Measurements from ENCODE around the gene KIRREL3. TPM values are rescaled to one million over a fixed set of nuclear protein-coding genes. Genes with fewer than 3 reads are reported as not detected.

KIRREL3 gene
- total RNA-seq, 1 donor, result 0.10 TPM

- H3K4me3 ChIP-seq (ENCODE audit: low read length), result no peak overlapping the region
- H3K9me3 ChIP-seq (ENCODE audit: low read depth, low read length), result no peaks in the 10 kb centered on the region
- no peaks in the 10 kb centered on the region for H3K4me1 ChIP-seq (ENCODE audit: insufficient read depth, low read length)
- no peaks in the 10 kb centered on the region for H3K27me3 ChIP-seq (ENCODE audit: insufficient read depth, low read length)
Measured at GRCh38 chr11:126640186-126640585, 360.4 kb downstream of the KIRREL3 start.

- no peaks in the 10 kb centered on the region for H3K4me1 ChIP-seq (ENCODE audit: insufficient read depth, low read length)
- H3K4me3 ChIP-seq (ENCODE audit: low read length), result no peak overlapping the region
- no peaks in the 10 kb centered on the region for H3K9me3 ChIP-seq (ENCODE audit: low read depth, low read length)
- no peaks in the 10 kb centered on the region for H3K27me3 ChIP-seq (ENCODE audit: insufficient read depth, low read length)
Measured at GRCh38 chr11:126639692-126640091, 360.9 kb downstream of the KIRREL3 start.

GRCh38 chr11:126638648-126639047, 361.9 kb downstream of the KIRREL3 start:
- Histone ChIP-seq H3K4me3 (ENCODE audit: low read length) (no peak overlapping the region), H3K27me3 (ENCODE audit: insufficient read depth, low read length) (no peaks in the 10 kb centered on the region), H3K4me1 (ENCODE audit: insufficient read depth, low read length) (no peaks in the 10 kb centered on the region), H3K9me3 (ENCODE audit: low read depth, low read length) (no peaks in the 10 kb centered on the region)

GRCh38 chr11:126637795-126638175, 362.8 kb downstream of the KIRREL3 start:
- Histone ChIP-seq H3K4me1 (ENCODE audit: insufficient read depth, low read length) (no peaks in the 10 kb centered on the region), H3K4me3 (ENCODE audit: low read length) (no peak overlapping the region), H3K27me3 (ENCODE audit: insufficient read depth, low read length) (no peaks in the 10 kb centered on the region), H3K9me3 (ENCODE audit: low read depth, low read length) (no peaks in the 10 kb centered on the region)

GRCh38 chr11:126636911-126637794, 363.4 kb downstream of the KIRREL3 start:
- H3K9me3 ChIP-seq (ENCODE audit: low read depth, low read length), result no peaks in the 10 kb centered on the region
- no peaks in the 10 kb centered on the region for H3K4me1 ChIP-seq (ENCODE audit: insufficient read depth, low read length)
- no peaks in the 10 kb centered on the region for H3K27me3 ChIP-seq (ENCODE audit: insufficient read depth, low read length)
- no peak overlapping the region for H3K4me3 ChIP-seq (ENCODE audit: low read length)

- H3K4me1 ChIP-seq (ENCODE audit: insufficient read depth, low read length), result no peaks in the 10 kb centered on the region
- H3K9me3 ChIP-seq (ENCODE audit: low read depth, low read length), result no peaks in the 10 kb centered on the region
- no peaks in the 10 kb centered on the region for H3K27me3 ChIP-seq (ENCODE audit: insufficient read depth, low read length)
- H3K4me3 ChIP-seq (ENCODE audit: low read length), result no peak overlapping the region
Measured at GRCh38 chr11:126635511-126635910, 365.1 kb downstream of the KIRREL3 start.

GRCh38 chr11:126634963-126635362, 365.6 kb downstream of the KIRREL3 start:
- no peaks in the 10 kb centered on the region for H3K27me3 ChIP-seq (ENCODE audit: insufficient read depth, low read length)
- no peak overlapping the region for H3K4me3 ChIP-seq (ENCODE audit: low read length)
- H3K9me3 ChIP-seq (ENCODE audit: low read depth, low read length), result no peaks in the 10 kb centered on the region
- no peaks in the 10 kb centered on the region for H3K4me1 ChIP-seq (ENCODE audit: insufficient read depth, low read length)

- Histone ChIP-seq H3K4me3 (ENCODE audit: low read length) (no peak overlapping the region), H3K4me1 (ENCODE audit: insufficient read depth, low read length) (no peaks in the 10 kb centered on the region), H3K27me3 (ENCODE audit: insufficient read depth, low read length) (no peaks in the 10 kb centered on the region), H3K9me3 (ENCODE audit: low read depth, low read length) (no peaks in the 10 kb centered on the region)
Measured at GRCh38 chr11:126633330-126633729, 367.2 kb downstream of the KIRREL3 start.

GRCh38 chr11:126630893-126631798, 369.4 kb downstream of the KIRREL3 start:
- Histone ChIP-seq H3K9me3 (ENCODE audit: low read depth, low read length) (no peaks in the 10 kb centered on the region), H3K4me1 (ENCODE audit: insufficient read depth, low read length) (no peaks in the 10 kb centered on the region), H3K27me3 (ENCODE audit: insufficient read depth, low read length) (no peaks in the 10 kb centered on the region), H3K4me3 (ENCODE audit: low read length) (no peak overlapping the region)

- no peaks in the 10 kb centered on the region for H3K9me3 ChIP-seq (ENCODE audit: low read depth, low read length)
- H3K27me3 ChIP-seq (ENCODE audit: insufficient read depth, low read length), result no peaks in the 10 kb centered on the region
- no peak overlapping the region for H3K4me3 ChIP-seq (ENCODE audit: low read length)
- H3K4me1 ChIP-seq (ENCODE audit: insufficient read depth, low read length), result no peaks in the 10 kb centered on the region
Measured at GRCh38 chr11:126630488-126630887, 370.1 kb downstream of the KIRREL3 start.

- Histone ChIP-seq H3K27me3 (ENCODE audit: insufficient read depth, low read length) (no peaks in the 10 kb centered on the region), H3K4me1 (ENCODE audit: insufficient read depth, low read length) (no peaks in the 10 kb centered on the region), H3K9me3 (ENCODE audit: low read depth, low read length) (no peaks in the 10 kb centered on the region), H3K4me3 (ENCODE audit: low read length) (no peak overlapping the region)
Measured at GRCh38 chr11:126628790-126629621, 371.6 kb downstream of the KIRREL3 start.

- no peak overlapping the region for H3K4me3 ChIP-seq (ENCODE audit: low read length)
- no peaks in the 10 kb centered on the region for H3K4me1 ChIP-seq (ENCODE audit: insufficient read depth, low read length)
- no peaks in the 10 kb centered on the region for H3K27me3 ChIP-seq (ENCODE audit: insufficient read depth, low read length)
- H3K9me3 ChIP-seq (ENCODE audit: low read depth, low read length), result no peaks in the 10 kb centered on the region
Measured at GRCh38 chr11:126628450-126628789, 372.1 kb downstream of the KIRREL3 start.

GRCh38 chr11:126627421-126627820, 373.1 kb downstream of the KIRREL3 start:
- no peaks in the 10 kb centered on the region for H3K27me3 ChIP-seq (ENCODE audit: insufficient read depth, low read length)
- H3K9me3 ChIP-seq (ENCODE audit: low read depth, low read length), result no peaks in the 10 kb centered on the region
- H3K4me1 ChIP-seq (ENCODE audit: insufficient read depth, low read length), result no peaks in the 10 kb centered on the region
- no peak overlapping the region for H3K4me3 ChIP-seq (ENCODE audit: low read length)

GRCh38 chr11:126624506-126624905, 376.1 kb downstream of the KIRREL3 start:
- Histone ChIP-seq H3K9me3 (ENCODE audit: low read depth, low read length) (no peaks in the 10 kb centered on the region), H3K27me3 (ENCODE audit: insufficient read depth, low read length) (no peaks in the 10 kb centered on the region), H3K4me3 (ENCODE audit: low read length) (no peak overlapping the region), H3K4me1 (ENCODE audit: insufficient read depth, low read length) (no peaks in the 10 kb centered on the region)

GRCh38 chr11:126619516-126619915, 381.1 kb downstream of the KIRREL3 start:
- Histone ChIP-seq H3K4me1 (ENCODE audit: insufficient read depth, low read length) (no peaks in the 10 kb centered on the region), H3K9me3 (ENCODE audit: low read depth, low read length) (no peaks in the 10 kb centered on the region), H3K4me3 (ENCODE audit: low read length) (no peak overlapping the region), H3K27me3 (ENCODE audit: insufficient read depth, low read length) (no peaks in the 10 kb centered on the region)
